Stomach (tissue), 9 donors: Measurements from ENCODE around the gene SLC23A3. TPM values are rescaled to one million over a fixed set of nuclear protein-coding genes. Genes with fewer than 3 reads are reported as not detected.

Experiments
- DNase-seq, 2 donors: peaks; one replicate each; pipeline versions ENCODE4 v3.0.0 to v3.0.0-alpha.2; 2013 to 2019
- H3K27ac ChIP-seq, 5 donors: fragments of 200-600 bp in 4 of 5; sonication (generic) in 4 of 5; one replicate each; pipeline ENCODE4 v1.5.1; 2013 to 2019; ENCODE audit warnings: mild to moderate bottlenecking in 1 of 5, moderate library complexity in 1 of 5
- H3K27me3 ChIP-seq, 3 donors: fragments of 200-600 bp; sonication (generic); one replicate each; pipeline ENCODE4 v1.5.1; 2017 to 2019; ENCODE audit warnings: mixed run types in 1 of 3
- H3K36me3 ChIP-seq, 4 donors: fragments of 200-600 bp; sonication (generic); 1 replicate in 3 of 4; 2 replicates in 1 of 4; pipeline ENCODE4 v1.5.1; 2016 to 2019
- H3K4me1 ChIP-seq, 4 donors: fragments of 200-600 bp; sonication (generic); one replicate each; pipeline ENCODE4 v1.5.1; 2016 to 2019
- H3K4me3 ChIP-seq, 4 donors: fragments of 200-600 bp; sonication (generic) in 3 of 4; one replicate each; pipeline ENCODE4 v1.5.1; 2016 to 2019; ENCODE audit warnings: mild to moderate bottlenecking in 1 of 4
- H3K9me3 ChIP-seq, 4 donors: fragments of 200-600 bp; sonication (generic); one replicate each; pipeline ENCODE4 v1.5.1; 2016 to 2019
- CTCF ChIP-seq, 7 experiments: fragments of 450-650 bp in 4 of 7; fragments of 200-600 bp in 3 of 7; sonication (generic) in 3 of 7; IDR thresholded peaks; one replicate each; pipeline ENCODE4 v1.5.1; 2016 to 2019; ENCODE audit warnings: antibody characterized with exemption in 7 of 7, control low read depth in 2 of 7, mild to moderate bottlenecking in 1 of 7
- EP300 ChIP-seq: sonication (generic); formaldehyde crosslinking; IDR thresholded peaks from one replicate; pipeline ENCODE4 v1.6.1; 2017; ENCODE audit warnings: antibody characterized with exemption
- POLR2A ChIP-seq, 4 donors: fragments of 450-650 bp; IDR thresholded peaks; one replicate each; pipeline ENCODE4 v1.6.1; 2016; ENCODE audit warnings: antibody characterized with exemption in 4 of 4, control low read depth in 2 of 4, mild to moderate bottlenecking in 1 of 4, moderate library complexity in 1 of 4
- POLR2AphosphoS5 ChIP-seq, 3 donors: sonication (generic); formaldehyde crosslinking; IDR thresholded peaks; one replicate each; pipeline ENCODE4 v1.6.1; 2016; ENCODE audit warnings: antibody characterized with exemption in 3 of 3
- WGBS, 5 donors: extraction: QIAGEN DNeasy Blood & Tissue Kit in 3 of 5; methylation state at CpG; one replicate each; pipeline versions ENCODE4 v1.1.5 to v1.1.7; 2013 to 2018; 5-methylcytosine and 5-hydroxymethylcytosine counted together
- intact Hi-C: fragments of 100-400 bp; cut with DNase I; formaldehyde crosslinking; loops from one replicate; pipeline ENCODE4 v1.15.1; 2023; ENCODE audit warnings: low total_unique reads
- polyA plus RNA-seq, 3 donors: library from polyadenylated mRNA; stranded (reverse); fragments of 200-250 nt; gene quantifications; one replicate each; pipeline ENCODE4 v1.2.3, GENCODE V29; 2013
- total RNA-seq, 5 donors: library from RNA; depleted of rRNA; stranded (reverse); fragments of >200 nt; gene quantifications; one replicate each; pipeline versions ENCODE4 v1.1.0 to v1.2.3, GENCODE V29; 2014 to 2016
- donor health status: healthy with polysubstance abuse.
- donor health status: Bipolar disorder and iron deficiency.
- donor health status: healthy.

Gene SLC23A3
- total and polyA plus RNA-seq, 8 donors: 0.45 to 4.1 (median 0.92) TPM; not detected in 1

- WGBS, 5 donors: 0 to 1% (median 1%) methylated on average over 39 to 70 of the region's 70 CpGs
These were observed 9.4 kb downstream of the SLC23A3 start, which contains the start of gene NHEJ1 for GRCh38 chr2:219160186-219161017. Gene NHEJ1, minus strand, starts transcription at chr2:219160815. Its CDS starts 2,453 bp downstream, at chr2:219158362.

GRCh38 chr2:219159771-219160185 is 10.1 kb downstream of the SLC23A3 start:
- Histone ChIP-seq H3K36me3 (peaks cover 12 to 26% (median 24%) of the 10 kb centered on the region in 4 donors), H3K27me3 (no peaks in the 10 kb centered on the region), H3K4me1 (peaks cover 4 to 19% (median 16%) of the 10 kb centered on the region in 4 donors), H3K4me3 (peak overlapping the region; percentile 53 to 81 (median 68)), H3K9me3 (no peaks in the 10 kb centered on the region), H3K27ac (peak overlapping the region; percentile 90 to 99 (median 96))
- DNase-seq: peak in 1 of 2 donors; percentile 20
- WGBS, 5 donors: 4 to 6% (median 5%) methylated on average over 18 of the region's 18 CpGs
- TF ChIP-seq CTCF (IDR thresholded peaks at IDR 0.05) (no peak), POLR2A (IDR thresholded peaks at IDR 0.05) (no peak), EP300 (no peak), POLR2AphosphoS5 (IDR thresholded peaks at IDR 0.05) (no peak)
- intact Hi-C loops: loop anchor here (5.0 to 10.0 kb wide), 3 partner anchors 102 to 143 kb away; no protein-coding TSS in a partner anchor

More at GRCh38 chr2:219160186-219161017, 9.4 kb downstream of the SLC23A3 start, which contains the start of gene NHEJ1:
- no peaks in the 10 kb centered on the region for H3K9me3 ChIP-seq
- intact Hi-C loops: loop anchor here (5.0 kb wide), 1 partner anchor 142 kb away; no protein-coding TSS in a partner anchor
- DNase-seq: peak; percentile 97 to 99
- peak within 1 kb of the TSS; percentile 53 to 81 (median 68) for H3K4me3 ChIP-seq
- peaks cover 12 to 25% (median 23%) of the 10 kb centered on the region in 4 donors for H3K36me3 ChIP-seq
- TF ChIP-seq CTCF (IDR thresholded peaks at IDR 0.05): peak in 5 of 7 experiments; percentile 96 to 99 (median 98)
- peak; percentile 41 to 69 (median 61) for TF ChIP-seq POLR2AphosphoS5 (IDR thresholded peaks at IDR 0.05)
- TF ChIP-seq EP300: no peak
- no peak for TF ChIP-seq POLR2A (IDR thresholded peaks at IDR 0.05)
- H3K27ac ChIP-seq: peak within 1 kb of the TSS; percentile 90 to 99 (median 96)
- H3K4me1 ChIP-seq: peaks cover 4 to 19% (median 16%) of the 10 kb centered on the region in 4 donors
- H3K27me3 ChIP-seq: no peaks in the 10 kb centered on the region

- H3K4me3 ChIP-seq: no peak overlapping the region
- 78 to 90% (median 83%) methylated on average over 3 of the region's 3 CpGs for whole genome bisulfite sequencing, 5 donors
- intact Hi-C loops: loop anchor here (5.0 to 10.0 kb wide), 2 partner anchors 101 to 134 kb away; no protein-coding TSS in a partner anchor
These were observed 11.2 kb downstream of the SLC23A3 start for GRCh38 chr2:219158586-219158985.

More at GRCh38 chr2:219158586-219158985, 11.2 kb downstream of the SLC23A3 start:
- peaks cover 12 to 35% (median 31%) of the 10 kb centered on the region in 4 donors for H3K36me3 ChIP-seq
- TF ChIP-seq CTCF (IDR thresholded peaks at IDR 0.05) (no peak), EP300 (no peak)
- H3K9me3 ChIP-seq: no peaks in the 10 kb centered on the region
- no peak for DNase-seq
- peaks cover 4 to 19% (median 16%) of the 10 kb centered on the region in 4 donors for H3K4me1 ChIP-seq
- H3K27me3 ChIP-seq: no peaks in the 10 kb centered on the region
- H3K27ac ChIP-seq: no peak overlapping the region
